Naive thymus-derived CD4-positive, alpha-beta T cell (primary cell): ENCODE measurements around the gene INCA1. TPM values are rescaled to one million over a fixed set of nuclear protein-coding genes. Genes with fewer than 3 reads are reported as not detected.

Source experiments
- ATAC-seq: fragments of 150-1000 bp; cut with Tn5 transposase; 2 replicates; pipeline ENCODE4 v1.10.0; 2021; ENCODE audit warnings: mild to moderate bottlenecking, moderate library complexity
- CTCF ChIA-PET: fragments of 350-600 bp; sonication (Branson Sonifier 250); formaldehyde crosslinking; loops from one replicate; lab custom pipeline; 2021; ENCODE audit warnings: antibody characterized with exemption; lab: Charles Lee
- POLR2A ChIA-PET: fragments of 350-600 bp; sonication (Branson Sonifier 250); formaldehyde crosslinking; loops from one replicate; lab custom pipeline; 2021; ENCODE audit warnings: antibody characterized with exemption, inconsistent platforms; lab: Charles Lee
- DNase-seq, 9 donors: peaks; one replicate each; pipeline versions ENCODE4 v3.0.0 to v3.0.0-alpha.2; 2020 to 2022; ENCODE audit warnings: mixed read lengths in 1 of 9
- H3K27ac ChIP-seq: one replicate; pipeline ENCODE4 v1.7.0; 2013; ENCODE audit warnings: mild to moderate bottlenecking, low read depth, low read length, moderate library complexity
- H3K27me3 ChIP-seq, 2 donors: one replicate each; pipeline ENCODE4 v1.7.0; 2013; ENCODE audit warnings: low read length in 2 of 2, mild to moderate bottlenecking in 2 of 2, moderate library complexity in 2 of 2; ENCODE audit not compliant: control insufficient read depth in 2 of 2, insufficient read depth in 2 of 2
- H3K36me3 ChIP-seq, 3 experiments: 1 replicate in 2 of 3; 2 replicates in 1 of 3; pipeline ENCODE4 v1.7.0; 2013; ENCODE audit warnings: low read length in 3 of 3, mild to moderate bottlenecking in 3 of 3, moderate library complexity in 1 of 3; ENCODE audit not compliant: insufficient read depth in 3 of 3, control insufficient read depth in 2 of 3
- H3K4me1 ChIP-seq, 2 donors: one replicate each; pipeline ENCODE4 v1.7.0; 2013; ENCODE audit warnings: low read length in 2 of 2, mild to moderate bottlenecking in 2 of 2, moderate library complexity in 1 of 2; ENCODE audit not compliant: control insufficient read depth in 2 of 2, insufficient read depth in 2 of 2
- H3K4me3 ChIP-seq: 2 replicates; pipeline ENCODE4 v1.7.0; 2013; ENCODE audit warnings: mild to moderate bottlenecking, low read length
- H3K9me3 ChIP-seq, 3 experiments: 1 replicate in 2 of 3; 2 replicates in 1 of 3; pipeline ENCODE4 v1.7.0; 2013; ENCODE audit warnings: low read length in 3 of 3; ENCODE audit not compliant: control insufficient read depth in 2 of 3
- H3K27ac Mint-ChIP-seq, 9 donors: one replicate each; pipeline ENCODE4 v1.8.0; 2020 to 2022; ENCODE audit warnings: mixed read lengths in 9 of 9, mild to moderate bottlenecking in 8 of 9, moderate library complexity in 5 of 9, inconsistent platforms in 2 of 9
- H3K27me3 Mint-ChIP-seq, 5 donors: one replicate each; pipeline ENCODE4 v1.8.0; 2021 to 2022; ENCODE audit warnings: mixed read lengths in 5 of 5, mild to moderate bottlenecking in 1 of 5
- H3K36me3 Mint-ChIP-seq, 5 donors: one replicate each; pipeline ENCODE4 v1.8.0; 2020 to 2022; ENCODE audit warnings: mixed read lengths in 5 of 5, mild to moderate bottlenecking in 3 of 5, inconsistent platforms in 1 of 5
- H3K4me1 Mint-ChIP-seq, 7 donors: one replicate each; pipeline ENCODE4 v1.8.0; 2020 to 2022; ENCODE audit warnings: mixed read lengths in 7 of 7, mild to moderate bottlenecking in 3 of 7, inconsistent platforms in 1 of 7
- H3K4me3 Mint-ChIP-seq, 10 donors: one replicate each; pipeline ENCODE4 v1.8.0; 2020 to 2022; ENCODE audit warnings: mild to moderate bottlenecking in 10 of 10, mixed read lengths in 10 of 10, moderate library complexity in 6 of 10, inconsistent platforms in 2 of 10
- H3K9me3 Mint-ChIP-seq, 11 donors: one replicate each; pipeline ENCODE4 v1.8.0; 2020 to 2022; ENCODE audit warnings: mixed read lengths in 11 of 11, mild to moderate bottlenecking in 4 of 11, inconsistent platforms in 1 of 11, moderate library complexity in 1 of 11
- intact Hi-C, 2 donors: fragments of 100-400 bp; cut with micrococcal nuclease; formaldehyde crosslinking; loops; one replicate each; pipeline ENCODE4 v1.15.1; 2023
- polyA plus RNA-seq, 2 donors: library from polyadenylated mRNA; unstranded; fragments of 300-500 nt; fragmentation: Illumina TruSeq; gene quantifications; one replicate each; pipeline ENCODE4 v1.2.3, GENCODE V29; 2021
- total RNA-seq, 6 experiments: library from RNA in 5 of 6; stranded (reverse) in 5 of 6; gene quantifications; 1 replicate in 5 of 6; 2 replicates in 1 of 6; pipeline ENCODE4 v1.2.3 and lab custom pipeline; 2021 to 2026

Gene INCA1
- total and polyA plus RNA-seq, 7 experiments from 2014 or later = 0.38 to 0.42 (median 0.41) TPM; not detected in 3

- peaks cover 0 to 14% (median 4%) of the 10 kb centered on the region in 7 donors for H3K4me1 Mint-ChIP-seq
- DNase-seq (no peak), ATAC-seq (no peak)
- Histone ChIP-seq H3K4me3 (no peak overlapping the region), H3K27ac (no peak overlapping the region), H3K4me1 (no peaks in the 10 kb centered on the region), H3K9me3 (no peaks in the 10 kb centered on the region), H3K36me3 (peaks cover 0 to 30% (median 0%) of the 10 kb centered on the region in 3 experiments), H3K27me3 (no peaks in the 10 kb centered on the region)
- no peaks in the 10 kb centered on the region for H3K9me3 Mint-ChIP-seq
- CTCF ChIA-PET = interaction anchor here (0.7 kb wide), 1 partner anchor 52 kb away, joined by 4 read pairs; no protein-coding TSS in a partner anchor
- intact Hi-C loops = no loop called here
- POLR2A ChIA-PET = interaction anchor here (0.7 to 1.3 kb wide), 3 partner anchors 10 to 34 kb away, joined by 3 to 4 read pairs (median 3); no protein-coding TSS in a partner anchor
- H3K27ac Mint-ChIP-seq = peak overlapping the region in 1 of 9 donors; percentile 51
- H3K27me3 Mint-ChIP-seq = no peaks in the 10 kb centered on the region
- H3K36me3 Mint-ChIP-seq = peaks cover 0 to 28% (median 3%) of the 10 kb centered on the region in 5 donors
- H3K4me3 Mint-ChIP-seq = no peak overlapping the region
Observed at GRCh38 chr17:5022171-5022711, 24.9 kb upstream of the INCA1 start.

- no peaks in the 10 kb centered on the region for H3K9me3 ChIP-seq
- H3K27me3 ChIP-seq = no peaks in the 10 kb centered on the region
- no peaks in the 10 kb centered on the region for H3K9me3 Mint-ChIP-seq
- ChIA-PET CTCF (interaction anchor here (0.6 to 1.3 kb wide), 2 partner anchors 30 to 40 kb away, joined by 3 to 5 read pairs; no protein-coding TSS in a partner anchor), POLR2A (interaction anchor here (1.1 kb wide), 1 partner anchor 34 kb away, joined by 4 read pairs; no protein-coding TSS in a partner anchor)
- intact Hi-C loops = no loop called here
- no peak overlapping the region for H3K27ac Mint-ChIP-seq
- DNase-seq (no peak), ATAC-seq (no peak)
- peaks cover 4 to 15% (median 7%) of the 10 kb centered on the region in 7 donors for H3K4me1 Mint-ChIP-seq
- H3K4me3 Mint-ChIP-seq = no peak overlapping the region
- H3K27ac ChIP-seq = no peak overlapping the region
- H3K36me3 ChIP-seq = peaks cover 0 to 34% (median 0%) of the 10 kb centered on the region in 3 experiments
- peaks cover 0 to 28% (median 3%) of the 10 kb centered on the region in 5 donors for H3K36me3 Mint-ChIP-seq
- no peaks in the 10 kb centered on the region for H3K27me3 Mint-ChIP-seq
- H3K4me3 ChIP-seq = no peak overlapping the region
- H3K4me1 ChIP-seq = no peaks in the 10 kb centered on the region
Observed at GRCh38 chr17:5020502-5021023, 23.2 kb upstream of the INCA1 start.

GRCh38 chr17:5019475-5019956 is 22.2 kb upstream of the INCA1 start:
- Mint-ChIP-seq H3K9me3 (no peaks in the 10 kb centered on the region), H3K27me3 (no peaks in the 10 kb centered on the region), H3K36me3 (peaks cover 0 to 28% (median 3%) of the 10 kb centered on the region in 5 donors), H3K4me3 (no peak overlapping the region), H3K27ac (peak overlapping the region in 6 of 9 donors; percentile 49 to 78 (median 73)), H3K4me1 (peaks cover 4 to 15% (median 7%) of the 10 kb centered on the region in 7 donors)
- peak in 5 of 9 donors; percentile 22 to 42 (median 39) for DNase-seq
- Histone ChIP-seq H3K27me3 (no peaks in the 10 kb centered on the region), H3K9me3 (no peaks in the 10 kb centered on the region), H3K4me3 (no peak overlapping the region), H3K27ac (no peak overlapping the region), H3K36me3 (peaks cover 0 to 39% (median 0%) of the 10 kb centered on the region in 3 experiments), H3K4me1 (no peaks in the 10 kb centered on the region)
- peak; percentile 73 for ATAC-seq
- intact Hi-C loops = loop anchor here (1.0 to 5.0 kb wide), 4 partner anchors 22 to 110 kb away; partner anchors contain the start of genes INCA1 (in 1 of the 2) and KIF1C (in 1 of the 2)
- ChIA-PET POLR2A (interaction anchor here (0.5 to 0.6 kb wide), 2 partner anchors 59 to 465 kb away, joined by 3 read pairs; partner anchors contain the start of gene MYBBP1A), CTCF (interaction anchor here (0.7 to 1.3 kb wide), 3 partner anchors 31 to 49 kb away, joined by 3 to 5 read pairs (median 3); no protein-coding TSS in a partner anchor)

- CTCF ChIA-PET = no interaction called here
- intact Hi-C loops = no loop called here
Observed at GRCh38 chr17:5014357-5014756, 17.0 kb upstream of the INCA1 start.

GRCh38 chr17:5011928-5012327 is 14.6 kb upstream of the INCA1 start:
- Mint-ChIP-seq H3K9me3 (no peaks in the 10 kb centered on the region), H3K27ac (peak overlapping the region in 2 of 9 donors; percentile 38 to 64), H3K4me3 (no peak overlapping the region), H3K4me1 (peaks cover 0 to 11% (median 2%) of the 10 kb centered on the region in 7 donors), H3K27me3 (no peaks in the 10 kb centered on the region), H3K36me3 (peaks cover 6 to 46% (median 10%) of the 10 kb centered on the region in 5 donors)
- H3K27me3 ChIP-seq = no peaks in the 10 kb centered on the region
- no peak for ATAC-seq
- no peak overlapping the region for H3K4me3 ChIP-seq
- no peak for DNase-seq
- CTCF ChIA-PET = no interaction called here
- H3K4me1 ChIP-seq = no peaks in the 10 kb centered on the region
- POLR2A ChIA-PET = no interaction called here
- peaks cover 0 to 43% (median 0%) of the 10 kb centered on the region in 3 experiments for H3K36me3 ChIP-seq
- no peak overlapping the region for H3K27ac ChIP-seq
- H3K9me3 ChIP-seq = no peaks in the 10 kb centered on the region
- intact Hi-C loops = no loop called here

More at GRCh38 chr17:5014357-5014756, 17.0 kb upstream of the INCA1 start:
- POLR2A ChIA-PET = interaction anchor here (1.9 kb wide), 1 partner anchor 16 kb away, joined by 5 read pairs; the partner anchor contains the start of genes INCA1 and KIF1C
- H3K36me3 ChIP-seq = peaks cover 0 to 27% (median 0%) of the 10 kb centered on the region in 3 experiments
- H3K9me3 ChIP-seq = no peaks in the 10 kb centered on the region
- Mint-ChIP-seq H3K27me3 (no peaks in the 10 kb centered on the region), H3K4me3 (no peak overlapping the region), H3K36me3 (peaks cover 0 to 31% (median 0%) of the 10 kb centered on the region in 5 donors), H3K4me1 (peaks cover 0 to 18% (median 5%) of the 10 kb centered on the region in 7 donors), H3K9me3 (no peaks in the 10 kb centered on the region), H3K27ac (no peak overlapping the region)
- no peak overlapping the region for H3K4me3 ChIP-seq
- no peaks in the 10 kb centered on the region for H3K27me3 ChIP-seq
- ATAC-seq (no peak), DNase-seq (no peak)
- no peak overlapping the region for H3K27ac ChIP-seq
- no peaks in the 10 kb centered on the region for H3K4me1 ChIP-seq

- no peak for DNase-seq
Observed at GRCh38 chr17:5003214-5003867, 6.0 kb upstream of the INCA1 start.

More at GRCh38 chr17:5003214-5003867, 6.0 kb upstream of the INCA1 start:
- peaks cover 0 to 57% (median 5%) of the 10 kb centered on the region in 3 experiments for H3K36me3 ChIP-seq
- no peaks in the 10 kb centered on the region for H3K9me3 ChIP-seq
- H3K27me3 Mint-ChIP-seq = no peaks in the 10 kb centered on the region
- ChIA-PET POLR2A (no interaction called here), CTCF (no interaction called here)
- no peak overlapping the region for H3K27ac Mint-ChIP-seq
- no peak overlapping the region for H3K4me3 Mint-ChIP-seq
- no peak overlapping the region for H3K4me3 ChIP-seq
- intact Hi-C loops = no loop called here
- H3K36me3 Mint-ChIP-seq = peaks cover 23 to 50% (median 27%) of the 10 kb centered on the region in 5 donors
- H3K27me3 ChIP-seq = no peaks in the 10 kb centered on the region
- ATAC-seq = no peak
- H3K27ac ChIP-seq = no peak overlapping the region
- H3K4me1 Mint-ChIP-seq = peaks cover 11 to 22% (median 17%) of the 10 kb centered on the region in 7 donors
- H3K9me3 Mint-ChIP-seq = no peaks in the 10 kb centered on the region
- H3K4me1 ChIP-seq = peaks cover 4 to 8% of the 10 kb centered on the region in 2 donors
